Measurements from ENCODE around the gene TXNDC17. TPM values are rescaled to one million over a fixed set of nuclear protein-coding genes. Genes with fewer than 3 reads are reported as not detected.

The TXNDC17 gene
- total RNA-seq, 1 donor from 2014 or later: 0.96 TPM

GRCh38 chr17:6668219-6668618 is 27.4 kb downstream of the TXNDC17 start:
- no peak for DNase-seq (ENCODE audit: low spot score in 2 of 2)
- no peaks in the 10 kb centered on the region for H3K4me1 ChIP-seq

GRCh38 chr17:6668727-6669425 is 28.0 kb downstream of the TXNDC17 start:
- Histone ChIP-seq H3K4me1 (no peaks in the 10 kb centered on the region), H3K27ac (no peak overlapping the region), H3K4me3 (no peak overlapping the region), H3K9me3 (no peaks in the 10 kb centered on the region), H3K27me3 (no peaks in the 10 kb centered on the region), H3K36me3 (no peaks in the 10 kb centered on the region)
- intact Hi-C loops (cut with DNase I): loop anchor here (5.0 kb wide), 1 partner anchor 333 kb away; no protein-coding TSS in a partner anchor
- DNase-seq (ENCODE audit: low spot score in 2 of 2): no peak
- no peak for TF ChIP-seq CTCF (IDR thresholded peaks at IDR 0.05)

More at GRCh38 chr17:6668219-6668618, 27.4 kb downstream of the TXNDC17 start:
- no peak for TF ChIP-seq CTCF (IDR thresholded peaks at IDR 0.05)
- H3K27me3 ChIP-seq: no peaks in the 10 kb centered on the region
- no peak overlapping the region for H3K4me3 ChIP-seq
- no peaks in the 10 kb centered on the region for H3K9me3 ChIP-seq
- H3K27ac ChIP-seq: no peak overlapping the region
- intact Hi-C loops (cut with DNase I): loop anchor here (5.0 kb wide), 1 partner anchor 334 kb away; no protein-coding TSS in a partner anchor
- no peaks in the 10 kb centered on the region for H3K36me3 ChIP-seq

- Histone ChIP-seq H3K4me3 (no peak overlapping the region), H3K27ac (no peak overlapping the region), H3K9me3 (no peaks in the 10 kb centered on the region), H3K4me1 (no peaks in the 10 kb centered on the region), H3K27me3 (no peaks in the 10 kb centered on the region), H3K36me3 (no peaks in the 10 kb centered on the region)
- DNase-seq (ENCODE audit: low spot score in 2 of 2): no peak
- no peak for TF ChIP-seq CTCF (IDR thresholded peaks at IDR 0.05)
- intact Hi-C loops (cut with DNase I): loop anchor here (5.0 kb wide), 1 partner anchor 333 kb away; no protein-coding TSS in a partner anchor
Observed at GRCh38 chr17:6669479-6670212, 28.8 kb downstream of the TXNDC17 start.

GRCh38 chr17:6670571-6670970 is 29.7 kb downstream of the TXNDC17 start:
- Histone ChIP-seq H3K9me3 (no peaks in the 10 kb centered on the region), H3K27ac (no peak overlapping the region), H3K27me3 (no peaks in the 10 kb centered on the region), H3K4me3 (no peak overlapping the region), H3K4me1 (no peaks in the 10 kb centered on the region), H3K36me3 (no peaks in the 10 kb centered on the region)
- TF ChIP-seq CTCF (IDR thresholded peaks at IDR 0.05): no peak
- intact Hi-C loops (cut with DNase I): no loop called here
- no peak for DNase-seq (ENCODE audit: low spot score in 2 of 2)

- Histone ChIP-seq H3K27ac (no peak overlapping the region), H3K4me3 (no peak overlapping the region), H3K4me1 (no peaks in the 10 kb centered on the region), H3K36me3 (no peaks in the 10 kb centered on the region), H3K27me3 (no peaks in the 10 kb centered on the region), H3K9me3 (no peaks in the 10 kb centered on the region)
- no peak for TF ChIP-seq CTCF (IDR thresholded peaks at IDR 0.05)
- intact Hi-C loops (cut with DNase I): no loop called here
- no peak for DNase-seq (ENCODE audit: low spot score in 2 of 2)
Observed at GRCh38 chr17:6670999-6671398, 30.1 kb downstream of the TXNDC17 start.

Measured in ascending aorta (tissue), 2 donors.